Peyer's patch (tissue), 4 donors: ENCODE measurements around the gene TK2.

Experiments used
- CTCF ChIP-seq, 6 experiments: fragments of 450-650 bp in 4 of 6; fragments of 200-600 bp in 2 of 6; sonication (generic) in 1 of 6; IDR thresholded peaks; one replicate each; pipeline ENCODE4 v1.5.1; 2017 to 2019; ENCODE audit warnings: antibody characterized with exemption in 6 of 6, mild to moderate bottlenecking in 3 of 6, moderate library complexity in 1 of 6
- POLR2A ChIP-seq, 2 donors: fragments of 450-650 bp; IDR thresholded peaks; one replicate each; pipeline ENCODE4 v1.5.1; 2017; ENCODE audit warnings: antibody characterized with exemption in 2 of 2, mild to moderate bottlenecking in 2 of 2, moderate library complexity in 2 of 2

- no peak for TF ChIP-seq CTCF (IDR thresholded peaks at IDR 0.05)
- no peak for TF ChIP-seq POLR2A (IDR thresholded peaks at IDR 0.05)
These were observed 79.9 kb downstream of the TK2 start for GRCh38 chr16:66469947-66470546.
